Measurements from ENCODE around the gene USPL1. TPM values are rescaled to one million over a fixed set of nuclear protein-coding genes. Genes with fewer than 3 reads are reported as not detected.

Gene USPL1
- total RNA-seq, 1 experiment from 2014 or later = 6.0 TPM

DNA sequence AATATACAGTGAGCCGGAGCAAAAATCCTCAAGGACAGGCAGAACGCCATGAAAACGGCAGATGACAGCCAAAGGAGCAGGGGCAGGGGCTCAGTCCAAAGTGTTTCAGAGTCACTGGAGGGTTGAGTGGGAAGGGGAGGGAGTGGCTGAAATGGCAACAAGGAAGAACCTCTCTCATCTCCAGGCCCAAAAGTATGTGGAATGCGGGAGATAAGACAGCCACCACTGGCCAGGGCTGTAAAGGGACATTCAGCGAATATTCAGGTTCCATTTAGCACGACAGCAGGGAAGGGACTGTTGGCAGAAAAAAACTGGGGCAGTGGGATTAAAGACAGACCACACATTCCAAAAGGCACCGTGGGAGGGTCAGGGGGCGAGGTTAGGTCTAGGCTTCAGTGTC lies 48.4 kb downstream of the USPL1 start:
- Histone ChIP-seq H3K79me2 (ENCODE audit: low read length) (no peaks in the 10 kb centered on the region), H3K36me3 (ENCODE audit: low read depth, low read length) (no peaks in the 10 kb centered on the region), H2AFZ (ENCODE audit: low read length) (no peak overlapping the region), H3K4me1 (ENCODE audit: insufficient read depth, low read length) (no peaks in the 10 kb centered on the region), H3K4me3 (ENCODE audit: low read length) (no peak overlapping the region), H3K27ac (ENCODE audit: low read length) (no peak overlapping the region), H3K27me3 (ENCODE audit: low read length) (no peaks in the 10 kb centered on the region), H3K9ac (ENCODE audit: low read length) (no peak overlapping the region), H3K9me3 (ENCODE audit: low read length) (no peaks in the 10 kb centered on the region), H3K4me2 (ENCODE audit: low read length) (no peak overlapping the region), H3K9me2 (replicated peaks; ENCODE audit: low read length) (no peaks in the 10 kb centered on the region), H3F3A (ENCODE audit: low read length, unreplicated experiment) (no peaks in the 10 kb centered on the region), H4K20me1 (ENCODE audit: low read length) (no peaks in the 10 kb centered on the region)
- POLR2A ChIA-PET (ENCODE audit: unreplicated experiment) = no interaction called here
- TF ChIP-seq, protein P1, sequence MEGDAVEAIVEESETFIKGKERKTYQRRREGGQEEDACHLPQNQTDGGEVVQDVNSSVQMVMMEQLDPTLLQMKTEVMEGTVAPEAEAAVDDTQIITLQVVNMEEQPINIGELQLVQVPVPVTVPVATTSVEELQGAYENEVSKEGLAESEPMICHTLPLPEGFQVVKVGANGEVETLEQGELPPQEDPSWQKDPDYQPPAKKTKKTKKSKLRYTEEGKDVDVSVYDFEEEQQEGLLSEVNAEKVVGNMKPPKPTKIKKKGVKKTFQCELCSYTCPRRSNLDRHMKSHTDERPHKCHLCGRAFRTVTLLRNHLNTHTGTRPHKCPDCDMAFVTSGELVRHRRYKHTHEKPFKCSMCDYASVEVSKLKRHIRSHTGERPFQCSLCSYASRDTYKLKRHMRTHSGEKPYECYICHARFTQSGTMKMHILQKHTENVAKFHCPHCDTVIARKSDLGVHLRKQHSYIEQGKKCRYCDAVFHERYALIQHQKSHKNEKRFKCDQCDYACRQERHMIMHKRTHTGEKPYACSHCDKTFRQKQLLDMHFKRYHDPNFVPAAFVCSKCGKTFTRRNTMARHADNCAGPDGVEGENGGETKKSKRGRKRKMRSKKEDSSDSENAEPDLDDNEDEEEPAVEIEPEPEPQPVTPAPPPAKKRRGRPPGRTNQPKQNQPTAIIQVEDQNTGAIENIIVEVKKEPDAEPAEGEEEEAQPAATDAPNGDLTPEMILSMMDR (conservative IDR thresholded peaks at IDR 0.05; ENCODE audit: low read depth, low read length) = no peak
- TF ChIP-seq EZH2 (IDR thresholded peaks at IDR 0.05; ENCODE audit: low read length, unreplicated experiment) (no peak), EZH2phosphoT487 (IDR thresholded peaks at IDR 0.05; ENCODE audit: borderline replicate concordance, low read length) (no peak)
- BruUV-seq (replicated peaks) = no TSS peak
- intact Hi-C loops (cut with micrococcal nuclease) = no loop called here
- DNase-seq (no peak), ATAC-seq (no peak)
- CTCF ChIA-PET = no interaction called here

DNA sequence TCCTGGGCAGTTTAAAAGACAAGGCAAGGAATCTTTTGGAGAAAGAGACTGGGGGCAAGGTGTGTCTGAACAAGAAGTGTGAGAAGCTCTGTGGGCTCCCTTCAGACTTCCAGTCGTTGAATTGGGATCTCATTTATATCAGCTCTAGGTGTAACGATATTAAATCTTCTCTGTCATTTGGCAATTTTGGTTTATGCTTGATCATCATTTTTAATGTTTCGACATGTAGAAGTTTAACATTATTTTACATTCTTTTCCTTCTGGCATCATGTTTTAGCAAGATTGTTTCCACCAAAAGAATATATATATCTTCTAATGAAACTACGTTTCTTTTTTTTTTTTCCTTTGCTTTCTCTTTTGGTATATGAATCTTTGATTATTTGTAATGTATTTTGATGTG lies 49.3 kb downstream of the USPL1 start:
- Histone ChIP-seq H3K4me3 (ENCODE audit: low read length) (no peak overlapping the region), H3K27ac (ENCODE audit: low read length) (no peak overlapping the region), H4K20me1 (ENCODE audit: low read length) (no peaks in the 10 kb centered on the region), H3K36me3 (ENCODE audit: low read depth, low read length) (no peaks in the 10 kb centered on the region), H3K79me2 (ENCODE audit: low read length) (no peaks in the 10 kb centered on the region), H3F3A (ENCODE audit: low read length, unreplicated experiment) (no peaks in the 10 kb centered on the region), H3K27me3 (ENCODE audit: low read length) (no peaks in the 10 kb centered on the region), H3K9ac (ENCODE audit: low read length) (no peak overlapping the region), H3K4me2 (ENCODE audit: low read length) (no peak overlapping the region), H3K9me2 (replicated peaks; ENCODE audit: low read length) (no peaks in the 10 kb centered on the region), H3K9me3 (ENCODE audit: low read length) (no peaks in the 10 kb centered on the region), H3K4me1 (ENCODE audit: insufficient read depth, low read length) (no peaks in the 10 kb centered on the region), H2AFZ (ENCODE audit: low read length) (no peak overlapping the region)
- POLR2A ChIA-PET (ENCODE audit: unreplicated experiment) = no interaction called here
- ATAC-seq (no peak), DNase-seq (no peak)
- intact Hi-C loops (cut with micrococcal nuclease) = no loop called here
- no TSS peak for BruUV-seq (replicated peaks)
- CTCF ChIA-PET = no interaction called here
- TF ChIP-seq EZH2 (IDR thresholded peaks at IDR 0.05; ENCODE audit: low read length, unreplicated experiment) (no peak), EZH2phosphoT487 (IDR thresholded peaks at IDR 0.05; ENCODE audit: borderline replicate concordance, low read length) (no peak)
- TF ChIP-seq, protein P1 (conservative IDR thresholded peaks at IDR 0.05; ENCODE audit: low read depth, low read length) = no peak

DNA sequence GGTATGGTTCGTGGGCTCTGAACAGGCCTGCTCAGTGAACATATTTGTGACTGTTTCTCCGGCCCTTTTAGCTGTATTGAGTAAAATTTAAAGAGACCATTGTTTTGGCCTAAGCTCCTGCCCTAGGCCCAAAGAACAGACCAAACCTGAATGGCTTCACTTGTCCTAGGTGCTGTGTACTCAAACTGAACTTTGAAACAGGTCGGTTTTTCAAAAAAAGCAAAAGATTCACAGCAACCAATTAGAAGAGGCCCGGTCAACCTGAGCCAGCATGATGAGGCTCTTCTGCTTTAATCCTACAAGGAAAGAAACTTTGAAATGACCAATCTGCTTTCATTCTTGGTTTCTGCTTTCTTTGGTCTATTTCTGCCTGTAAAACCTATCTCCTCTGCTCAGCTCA lies 50.6 kb downstream of the USPL1 start:
- Histone ChIP-seq H4K20me1 (ENCODE audit: low read length) (no peaks in the 10 kb centered on the region), H3K4me2 (ENCODE audit: low read length) (no peak overlapping the region), H3K79me2 (ENCODE audit: low read length) (no peaks in the 10 kb centered on the region), H3K4me3 (ENCODE audit: low read length) (no peak overlapping the region), H3F3A (ENCODE audit: low read length, unreplicated experiment) (no peaks in the 10 kb centered on the region), H3K27me3 (ENCODE audit: low read length) (no peaks in the 10 kb centered on the region), H2AFZ (ENCODE audit: low read length) (no peak overlapping the region), H3K9ac (ENCODE audit: low read length) (no peak overlapping the region), H3K36me3 (ENCODE audit: low read depth, low read length) (no peaks in the 10 kb centered on the region), H3K27ac (ENCODE audit: low read length) (no peak overlapping the region), H3K4me1 (ENCODE audit: insufficient read depth, low read length) (no peaks in the 10 kb centered on the region), H3K9me2 (replicated peaks; ENCODE audit: low read length) (no peaks in the 10 kb centered on the region), H3K9me3 (ENCODE audit: low read length) (no peaks in the 10 kb centered on the region)
- intact Hi-C loops (cut with micrococcal nuclease) = no loop called here
- TF ChIP-seq, protein P1 (conservative IDR thresholded peaks at IDR 0.05; ENCODE audit: low read depth, low read length) = no peak
- TF ChIP-seq EZH2 (IDR thresholded peaks at IDR 0.05; ENCODE audit: low read length, unreplicated experiment) (no peak), EZH2phosphoT487 (IDR thresholded peaks at IDR 0.05; ENCODE audit: borderline replicate concordance, low read length) (no peak)
- POLR2A ChIA-PET (ENCODE audit: unreplicated experiment) = no interaction called here
- no peak for DNase-seq
- BruUV-seq (replicated peaks) = no TSS peak
- CTCF ChIA-PET = no interaction called here
- ATAC-seq = no peak
